HepG2 (cell line): Measurements from ENCODE around the gene SFXN5. TPM values are rescaled to one million over a fixed set of nuclear protein-coding genes. Genes with fewer than 3 reads are reported as not detected.
A peak's percentile ranks its signal among the peaks of the same experiment; 100 is the strongest.

ENCODE experiments used
- GATAD2A ChIP-seq: IDR thresholded peaks from 2 replicates; pipeline ENCODE4 v1.6.1; 2016
- MEIS2 ChIP-seq: sonication (generic); formaldehyde crosslinking; IDR thresholded peaks from 2 replicates; pipeline ENCODE4 v1.9.0; 2021; ENCODE audit warnings: mild to moderate bottlenecking, missing genetic modification reagents
- MYC ChIP-seq: sonication (generic); formaldehyde crosslinking; IDR thresholded peaks from 2 replicates; pipeline ENCODE4 v1.9.0; 2021; ENCODE audit warnings: missing genetic modification reagents, borderline replicate concordance
- PATZ1 ChIP-seq: sonication (generic); formaldehyde crosslinking; IDR thresholded peaks from 2 replicates; pipeline ENCODE4 v1.4.0; 2020; ENCODE audit warnings: missing genetic modification reagents
- RBM22 ChIP-seq: fragments of 200-400 bp; formaldehyde crosslinking; optimal IDR thresholded peaks from 2 replicates; pipeline ENCODE3; 2017; ENCODE audit warnings: mild to moderate bottlenecking, low read length, moderate library complexity
- SMAD9 ChIP-seq: sonication (generic); formaldehyde crosslinking; IDR thresholded peaks from 2 replicates; pipeline ENCODE4 v1.5.1; 2020; ENCODE audit warnings: mild to moderate bottlenecking, missing genetic modification reagents
- YY1 ChIP-seq: IDR thresholded peaks from 2 replicates; pipeline ENCODE4 v1.6.1; 2011; ENCODE audit warnings: low read length, low read depth, moderate library complexity, mild to moderate bottlenecking; ENCODE audit not compliant: insufficient read depth, insufficient replicate concordance
- ZNF263 ChIP-seq: sonication (generic); formaldehyde crosslinking; IDR thresholded peaks from 2 replicates; pipeline ENCODE4 v1.4.0; 2020; ENCODE audit warnings: missing genetic modification reagents
- ZNF383 ChIP-seq: sonication (generic); formaldehyde crosslinking; IDR thresholded peaks from 2 replicates; pipeline ENCODE4 v1.4.0; 2020; ENCODE audit warnings: missing genetic modification reagents, mild to moderate bottlenecking, borderline replicate concordance
- ZNF496 ChIP-seq: sonication (generic); formaldehyde crosslinking; IDR thresholded peaks from 2 replicates; pipeline ENCODE4 v1.8.1; 2023; ENCODE audit warnings: mild to moderate bottlenecking, moderate library complexity, missing genetic modification reagents; ENCODE audit not compliant: insufficient replicate concordance
- ZNF772 ChIP-seq: sonication (generic); formaldehyde crosslinking; IDR thresholded peaks from 2 replicates; pipeline ENCODE4 v1.5.0; 2020; ENCODE audit warnings: mild to moderate bottlenecking, missing genetic modification reagents
- ZNF878 ChIP-seq: sonication (generic); formaldehyde crosslinking; IDR thresholded peaks from 2 replicates; pipeline ENCODE4 v1.8.1; 2023; ENCODE audit warnings: mild to moderate bottlenecking, missing genetic modification reagents, moderate library complexity
- polyA plus RNA-seq, 8 experiments: library from polyadenylated mRNA; depleted of rRNA in 3 of 8; stranded (reverse) in 7 of 8; unstranded in 1 of 8; fragments of >200 nt; fragmentation: Illumina TruSeq in 4 of 8; extraction: Trizol in 4 of 8; gene quantifications; 2 replicates each; pipeline versions ENCODE4 v1.2.1 to v1.2.3, GENCODE V29; 2011 to 2016; ENCODE audit warnings: low read depth in 4 of 8, missing spikeins in 1 of 8, mixed read lengths in 1 of 8; ENCODE audit not compliant: insufficient read depth in 1 of 8
- total RNA-seq, 5 experiments: library from RNA; depleted of rRNA; stranded (reverse); fragments of >200 nt; fragmentation: Illumina TruSeq; extraction: Trizol; gene quantifications; 2 replicates each; pipeline ENCODE4 v1.2.3, GENCODE V29; 2016; ENCODE audit warnings: low read depth in 1 of 5
- TF ChIP-seq, protein P1 (sequence below): sonication (generic); formaldehyde crosslinking; IDR thresholded peaks from 2 replicates; pipeline ENCODE4 v1.4.0; 2020; ENCODE audit warnings: missing genetic modification reagents, mild to moderate bottlenecking, borderline replicate concordance

SFXN5 gene
- total and polyA plus RNA-seq, 2 of the 13 experiments (the other 11 are each of a cell fraction or from before 2014, with no cell fraction given) = 34.9 to 37.4 TPM

GRCh38 chr2:73111073-73112025 is 39.8 kb upstream of the SFXN5 start (continued):
- TF ChIP-seq PATZ1 (0 out of 2 replicates have a peak, but pooled peaks have one; percentile 18), ZNF496 (CRISPR knock-in tag) (no peak), ZNF383 (CRISPR knock-in tag) (no peak), ZNF772 (0 out of 2 replicates have a peak, but pooled peaks have one; percentile 3), RBM22 (no peak), ZNF878 (CRISPR knock-in tag) (no peak), SMAD9 (CRISPR knock-in tag) (no peak), MYC (CRISPR knock-in tag) (peak; percentile 17; the same call in 1 of the 2 replicates), YY1 (peak; percentile 10), ZNF263 (0 out of 2 replicates have a peak, but pooled peaks have one; percentile 31), MEIS2 (CRISPR knock-in tag) (no peak), GATAD2A (0 out of 2 replicates have a peak, but pooled peaks have one; percentile 36)
- TF ChIP-seq, protein P1, sequence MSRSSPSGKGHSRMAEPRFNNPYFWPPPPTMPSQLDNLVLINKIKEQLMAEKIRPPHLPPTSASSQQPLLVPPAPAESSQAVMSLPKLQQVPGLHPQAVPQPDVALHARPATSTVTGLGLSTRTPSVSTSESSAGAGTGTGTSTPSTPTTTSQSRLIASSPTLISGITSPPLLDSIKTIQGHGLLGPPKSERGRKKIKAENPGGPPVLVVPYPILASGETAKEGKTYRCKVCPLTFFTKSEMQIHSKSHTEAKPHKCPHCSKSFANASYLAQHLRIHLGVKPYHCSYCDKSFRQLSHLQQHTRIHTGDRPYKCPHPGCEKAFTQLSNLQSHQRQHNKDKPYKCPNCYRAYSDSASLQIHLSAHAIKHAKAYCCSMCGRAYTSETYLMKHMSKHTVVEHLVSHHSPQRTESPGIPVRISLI (CRISPR knock-in tag) = peak; percentile 59; the same call in 1 of the 2 replicates
